ENCODE results near the gene ZMYND10. TPM values are rescaled to one million over a fixed set of nuclear protein-coding genes. Genes with fewer than 3 reads are reported as not detected.

The ZMYND10 gene
- total RNA-seq, 2 experiments from 2014 or later = 0.39 to 0.74 TPM

GRCh38 chr3:50330330-50330729, 15.2 kb downstream of the ZMYND10 start:
- DNase-seq = no peak
- Mint-ChIP-seq H3K36me3 (peaks cover 26% of the 10 kb centered on the region), H3K27me3 (no peaks in the 10 kb centered on the region), H3K9me3 (no peaks in the 10 kb centered on the region), H3K4me3 (no peak overlapping the region), H3K4me1 (peaks cover 38% of the 10 kb centered on the region), H3K27ac (no peak overlapping the region)

DNA sequence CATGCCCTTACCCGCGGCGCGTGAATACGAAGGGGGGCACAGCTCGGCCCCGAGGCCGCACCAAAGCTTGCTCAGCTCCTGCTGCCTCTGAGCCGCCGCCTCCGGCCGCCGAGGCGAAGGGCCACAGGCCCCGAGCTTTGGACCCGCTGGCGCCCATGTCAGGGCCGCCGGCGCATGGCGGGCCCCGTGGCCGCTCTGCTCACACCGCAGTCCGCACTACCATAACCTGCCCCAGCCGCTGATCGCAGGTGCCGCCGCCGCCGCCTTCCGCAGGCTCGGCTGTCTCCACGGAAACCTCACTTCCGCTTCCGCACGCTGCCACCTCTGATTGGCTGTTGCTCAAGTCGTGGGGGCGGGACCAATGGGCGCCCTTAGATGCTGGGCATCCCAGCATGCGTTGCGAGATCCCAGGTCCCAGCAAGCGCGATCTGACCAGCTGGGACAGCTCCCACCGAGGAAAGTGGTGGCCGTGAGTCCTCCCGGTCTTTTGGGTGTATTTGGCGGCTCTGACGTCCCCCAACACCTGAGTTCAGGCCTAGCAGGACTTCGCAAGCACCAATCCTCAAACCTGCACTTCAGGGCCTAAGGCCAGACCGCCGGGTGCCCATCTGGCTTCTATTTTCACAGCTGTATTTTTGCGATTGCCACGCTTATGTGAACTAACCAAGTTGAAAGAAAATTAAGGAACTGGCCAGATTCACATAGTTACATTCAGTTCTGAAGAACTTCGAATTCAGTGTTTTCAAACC, 17.4 kb downstream of the ZMYND10 start, which contains the start of gene TUSC2:
TSS of gene TUSC2 (minus strand) at position 281 of the 749 bp plus-strand sequence. CDS start at position 157, 124 bp downstream.
- peak; percentile 95 for DNase-seq
- H3K4me3 Mint-ChIP-seq = peak within 1 kb of the TSS; percentile 87
- H3K36me3 Mint-ChIP-seq = peaks cover 9% of the 10 kb centered on the region
- H3K27ac Mint-ChIP-seq = peak within 1 kb of the TSS; percentile 82
- peaks cover 34% of the 10 kb centered on the region for H3K4me1 Mint-ChIP-seq
- no peaks in the 10 kb centered on the region for H3K9me3 Mint-ChIP-seq
- H3K27me3 Mint-ChIP-seq = no peaks in the 10 kb centered on the region

GRCh38 chr3:50327129-50327528, 18.4 kb downstream of the ZMYND10 start:
- Mint-ChIP-seq H3K27me3 (no peaks in the 10 kb centered on the region), H3K4me3 (peak overlapping the region; percentile 87), H3K27ac (peak overlapping the region; percentile 67), H3K4me1 (peaks cover 32% of the 10 kb centered on the region), H3K36me3 (peaks cover 4% of the 10 kb centered on the region), H3K9me3 (no peaks in the 10 kb centered on the region)
- DNase-seq = no peak

- H3K27ac Mint-ChIP-seq = no peak overlapping the region
- no peaks in the 10 kb centered on the region for H3K9me3 Mint-ChIP-seq
- peaks cover 32% of the 10 kb centered on the region for H3K4me1 Mint-ChIP-seq
- DNase-seq = no peak
- peaks cover 2% of the 10 kb centered on the region for H3K36me3 Mint-ChIP-seq
- H3K27me3 Mint-ChIP-seq = no peaks in the 10 kb centered on the region
- H3K4me3 Mint-ChIP-seq = no peak overlapping the region
Measured at GRCh38 chr3:50326182-50326541, 19.4 kb downstream of the ZMYND10 start.

DNA sequence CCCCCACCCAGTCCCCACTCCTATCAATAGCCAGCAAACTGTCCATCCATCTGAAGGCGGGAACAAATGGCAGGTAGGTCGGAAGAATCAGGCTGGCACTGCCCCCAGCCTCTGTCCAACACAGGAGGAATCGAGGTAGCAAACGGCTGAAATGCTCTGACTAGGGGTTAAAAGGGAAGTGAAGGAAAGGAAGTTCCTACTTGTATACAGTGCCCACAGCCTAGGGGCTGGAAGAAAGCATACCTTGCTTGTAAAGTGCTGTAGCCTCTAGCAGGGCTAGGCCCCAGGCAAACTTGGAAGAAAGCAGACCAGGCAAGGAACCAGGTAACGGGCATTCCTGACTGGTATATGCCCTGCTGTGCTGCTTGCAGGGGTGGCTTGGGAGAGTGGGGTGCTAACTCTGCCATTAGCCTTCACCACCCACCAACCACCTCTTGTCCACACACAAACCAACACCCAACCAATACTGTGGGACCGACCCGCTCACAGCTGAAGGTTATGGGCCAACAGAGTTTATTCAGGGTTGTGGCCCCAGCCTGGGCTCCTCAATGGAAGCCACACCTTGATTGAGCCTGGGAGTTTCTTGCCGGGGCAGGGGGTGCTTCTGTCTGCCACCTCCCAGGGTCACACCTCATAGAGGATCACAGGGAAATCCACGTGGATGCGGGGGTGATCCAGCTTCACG, 19.9 kb downstream of the ZMYND10 start:
- no peak overlapping the region for H3K27ac Mint-ChIP-seq
- H3K9me3 Mint-ChIP-seq = no peaks in the 10 kb centered on the region
- no peak overlapping the region for H3K4me3 Mint-ChIP-seq
- no peak for DNase-seq
- peaks cover 32% of the 10 kb centered on the region for H3K4me1 Mint-ChIP-seq
- no peaks in the 10 kb centered on the region for H3K27me3 Mint-ChIP-seq
- peaks cover 2% of the 10 kb centered on the region for H3K36me3 Mint-ChIP-seq

- Mint-ChIP-seq H3K9me3 (no peaks in the 10 kb centered on the region), H3K36me3 (peaks cover 2% of the 10 kb centered on the region), H3K4me3 (no peak overlapping the region), H3K27ac (no peak overlapping the region), H3K4me1 (peaks cover 34% of the 10 kb centered on the region), H3K27me3 (no peaks in the 10 kb centered on the region)
- DNase-seq = no peak
Measured at GRCh38 chr3:50325113-50325480, 20.4 kb downstream of the ZMYND10 start.

DNA sequence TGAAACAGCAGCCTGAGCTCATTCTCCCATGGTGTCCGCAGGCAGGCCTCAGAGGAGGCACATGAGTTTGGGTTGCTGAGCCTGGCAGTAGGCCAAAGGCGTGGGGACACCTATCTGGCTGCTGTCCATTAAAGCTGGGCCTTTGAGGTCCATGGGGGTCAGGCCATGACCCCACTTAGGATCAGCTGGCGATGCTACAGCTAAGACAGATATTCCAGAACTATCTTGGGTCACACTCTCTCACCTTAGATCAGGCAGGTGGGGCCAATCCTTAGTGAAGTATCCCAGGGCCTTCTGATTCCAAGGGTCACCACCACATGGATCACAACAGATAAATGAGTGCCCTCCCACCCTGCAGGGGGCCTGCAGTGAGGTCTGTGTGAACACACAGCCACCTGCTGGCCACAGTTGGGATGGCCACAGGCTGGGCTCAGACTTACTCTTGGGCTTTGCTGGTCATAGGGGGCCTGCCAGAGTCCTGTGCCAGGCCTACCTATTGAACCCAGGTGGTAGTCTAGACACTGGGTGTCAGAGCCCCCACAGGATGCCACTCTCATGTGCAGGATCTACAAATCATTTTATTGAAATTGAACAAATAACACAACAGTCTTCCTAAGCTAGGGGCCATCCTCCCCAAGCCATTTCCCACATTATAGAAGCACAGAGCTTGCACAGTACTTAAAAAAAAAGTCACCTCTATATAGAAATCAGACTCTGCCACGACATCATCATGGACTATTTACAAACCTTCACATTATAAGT, 21.0 kb downstream of the ZMYND10 start:
- Mint-ChIP-seq H3K4me3 (no peak overlapping the region), H3K9me3 (no peaks in the 10 kb centered on the region), H3K4me1 (peaks cover 37% of the 10 kb centered on the region), H3K36me3 (peaks cover 4% of the 10 kb centered on the region), H3K27me3 (no peaks in the 10 kb centered on the region), H3K27ac (no peak overlapping the region)
- DNase-seq = peak; percentile 72

DNA sequence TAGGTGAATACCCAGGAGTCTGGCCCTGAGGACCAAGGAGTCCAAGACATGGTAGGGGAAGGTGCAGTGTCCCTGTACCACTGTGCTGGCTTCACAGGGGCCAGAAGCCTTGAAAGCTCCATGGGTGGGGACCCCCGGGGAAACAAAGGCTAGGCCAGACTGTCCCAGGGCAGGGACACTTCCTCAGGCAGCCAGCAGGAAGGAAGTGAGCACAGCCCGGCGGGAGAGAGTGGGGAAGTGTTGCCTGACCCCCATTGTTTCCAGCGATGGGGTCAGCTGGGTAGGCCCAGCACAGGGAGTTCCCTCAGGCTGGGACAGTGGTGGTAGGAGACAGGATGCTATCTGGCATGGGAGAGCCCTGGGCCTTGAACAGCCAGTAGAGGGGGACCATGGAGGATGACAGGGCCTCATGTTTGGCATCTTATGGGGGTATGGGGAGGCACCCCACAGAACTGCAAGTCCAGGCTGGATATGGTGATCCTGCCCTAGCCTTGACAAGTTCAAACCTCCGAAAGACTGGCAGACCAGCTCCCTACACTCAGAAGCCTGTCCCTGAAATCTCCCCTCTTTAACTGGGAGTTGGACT, 21.8 kb downstream of the ZMYND10 start:
- Mint-ChIP-seq H3K9me3 (no peaks in the 10 kb centered on the region), H3K4me1 (peaks cover 40% of the 10 kb centered on the region)
- DNase-seq = no peak

GRCh38 chr3:50323092-50323600, 22.4 kb downstream of the ZMYND10 start:
- Mint-ChIP-seq H3K4me1 (peaks cover 40% of the 10 kb centered on the region), H3K4me3 (peak overlapping the region; percentile 22), H3K27me3 (no peaks in the 10 kb centered on the region), H3K36me3 (peaks cover 4% of the 10 kb centered on the region), H3K27ac (no peak overlapping the region), H3K9me3 (no peaks in the 10 kb centered on the region)
- DNase-seq = no peak

More for the DNA sequence above, 21.8 kb downstream of the ZMYND10 start:
- H3K4me3 Mint-ChIP-seq = no peak overlapping the region
- no peak overlapping the region for H3K27ac Mint-ChIP-seq
- no peaks in the 10 kb centered on the region for H3K27me3 Mint-ChIP-seq
- peaks cover 4% of the 10 kb centered on the region for H3K36me3 Mint-ChIP-seq

GRCh38 chr3:50322386-50323091, 23.0 kb downstream of the ZMYND10 start, which contains the start of gene HYAL2:
HYAL2 (minus strand) TSS chr3:50322745; CDS start chr3:50320489, 2,256 bp downstream.
- DNase-seq = no peak
- peak within 1 kb of the TSS; percentile 78 for H3K4me3 Mint-ChIP-seq
- H3K27ac Mint-ChIP-seq = peak within 1 kb of the TSS; percentile 90
- H3K9me3 Mint-ChIP-seq = no peaks in the 10 kb centered on the region
- peaks cover 4% of the 10 kb centered on the region for H3K36me3 Mint-ChIP-seq
- H3K27me3 Mint-ChIP-seq = no peaks in the 10 kb centered on the region
- H3K4me1 Mint-ChIP-seq = peaks cover 40% of the 10 kb centered on the region

GRCh38 chr3:50322115-50322385, 23.5 kb downstream of the ZMYND10 start:
- no peaks in the 10 kb centered on the region for H3K9me3 Mint-ChIP-seq
- peaks cover 4% of the 10 kb centered on the region for H3K36me3 Mint-ChIP-seq
- peaks cover 41% of the 10 kb centered on the region for H3K4me1 Mint-ChIP-seq
- peak overlapping the region; percentile 29 for H3K4me3 Mint-ChIP-seq
- no peak overlapping the region for H3K27ac Mint-ChIP-seq
- H3K27me3 Mint-ChIP-seq = no peaks in the 10 kb centered on the region
- no peak for DNase-seq

GRCh38 chr3:50321336-50322114, 24.0 kb downstream of the ZMYND10 start:
- Mint-ChIP-seq H3K27me3 (no peaks in the 10 kb centered on the region), H3K36me3 (peaks cover 4% of the 10 kb centered on the region), H3K27ac (peak overlapping the region; percentile 90), H3K4me1 (peaks cover 42% of the 10 kb centered on the region), H3K9me3 (no peaks in the 10 kb centered on the region), H3K4me3 (peak overlapping the region; percentile 78)
- peak; percentile 84 for DNase-seq

GRCh38 chr3:50320853-50321335, 24.6 kb downstream of the ZMYND10 start:
- H3K9me3 Mint-ChIP-seq = no peaks in the 10 kb centered on the region
- peak overlapping the region; percentile 80 for H3K4me3 Mint-ChIP-seq
- H3K4me1 Mint-ChIP-seq = peaks cover 43% of the 10 kb centered on the region
- peaks cover 7% of the 10 kb centered on the region for H3K36me3 Mint-ChIP-seq
- H3K27me3 Mint-ChIP-seq = no peaks in the 10 kb centered on the region
- DNase-seq = peak; percentile 74
- peak overlapping the region; percentile 22 for H3K27ac Mint-ChIP-seq
